Measurements from ENCODE around the gene NDP. TPM values are rescaled to one million over a fixed set of nuclear protein-coding genes. Genes with fewer than 3 reads are reported as not detected.
"Not testable (repeated sequence)": the region's sequence is repeated elsewhere in the genome, so short reads cannot be mapped to it uniquely, and the experiment has no call there.

NDP gene
- total RNA-seq, 1 experiment from 2014 or later: not detected

DNA sequence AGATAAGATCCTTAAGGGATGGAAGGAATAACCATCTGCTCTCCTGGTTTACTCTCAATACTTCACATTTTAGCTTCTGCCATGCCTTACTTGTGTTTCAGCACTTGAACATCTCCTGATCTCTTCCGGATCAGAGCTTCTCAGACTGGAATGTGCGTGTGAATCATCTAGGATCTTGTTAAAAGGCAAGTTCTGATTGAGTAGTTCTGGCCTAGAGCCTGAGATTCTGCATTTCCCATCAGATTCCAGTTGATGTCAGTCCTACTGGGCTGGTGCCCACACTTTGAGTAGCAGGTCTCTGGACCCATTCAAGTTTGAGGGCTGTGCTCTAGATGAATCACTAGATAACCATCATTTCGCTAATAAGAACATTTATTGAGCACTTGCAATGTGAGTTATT lies 20.0 kb downstream of the NDP start:
- Mint-ChIP-seq H3K27ac (ENCODE audit: low read depth, unreplicated experiment) (no peak overlapping the region), H3K36me3 (ENCODE audit: insufficient read depth, unreplicated experiment) (no peaks in the 10 kb centered on the region), H3K4me3 (ENCODE audit: unreplicated experiment) (no peak overlapping the region), H3K27me3 (ENCODE audit: insufficient read depth, unreplicated experiment) (peaks cover 68% of the 10 kb centered on the region), H3K9me3 (ENCODE audit: unreplicated experiment) (no peaks in the 10 kb centered on the region), H3K4me1 (ENCODE audit: insufficient read depth, unreplicated experiment) (no peaks in the 10 kb centered on the region)
- CTCF ChIA-PET: interaction anchor here (0.6 to 0.7 kb wide), 2 partner anchors 23 to 1344 kb away, joined by 3 read pairs; no protein-coding TSS in a partner anchor
- POLR2A ChIA-PET: no interaction called here
- intact Hi-C loops (cut with micrococcal nuclease): loop anchor here (10.0 kb wide), 2 partner anchors 592 to 922 kb away; partner anchors contain the start of genes FUNDC1 and KDM6A
- TF ChIP-seq, protein P1, sequence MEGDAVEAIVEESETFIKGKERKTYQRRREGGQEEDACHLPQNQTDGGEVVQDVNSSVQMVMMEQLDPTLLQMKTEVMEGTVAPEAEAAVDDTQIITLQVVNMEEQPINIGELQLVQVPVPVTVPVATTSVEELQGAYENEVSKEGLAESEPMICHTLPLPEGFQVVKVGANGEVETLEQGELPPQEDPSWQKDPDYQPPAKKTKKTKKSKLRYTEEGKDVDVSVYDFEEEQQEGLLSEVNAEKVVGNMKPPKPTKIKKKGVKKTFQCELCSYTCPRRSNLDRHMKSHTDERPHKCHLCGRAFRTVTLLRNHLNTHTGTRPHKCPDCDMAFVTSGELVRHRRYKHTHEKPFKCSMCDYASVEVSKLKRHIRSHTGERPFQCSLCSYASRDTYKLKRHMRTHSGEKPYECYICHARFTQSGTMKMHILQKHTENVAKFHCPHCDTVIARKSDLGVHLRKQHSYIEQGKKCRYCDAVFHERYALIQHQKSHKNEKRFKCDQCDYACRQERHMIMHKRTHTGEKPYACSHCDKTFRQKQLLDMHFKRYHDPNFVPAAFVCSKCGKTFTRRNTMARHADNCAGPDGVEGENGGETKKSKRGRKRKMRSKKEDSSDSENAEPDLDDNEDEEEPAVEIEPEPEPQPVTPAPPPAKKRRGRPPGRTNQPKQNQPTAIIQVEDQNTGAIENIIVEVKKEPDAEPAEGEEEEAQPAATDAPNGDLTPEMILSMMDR (IDR thresholded peaks at IDR 0.05; ENCODE audit: unreplicated experiment): no peak
- no peak for DNase-seq (ENCODE audit: unreplicated experiment)
- BruUV-seq (replicated peaks): no TSS peak

- ChIA-PET POLR2A (no interaction called here), CTCF (interaction anchor here (0.6 to 0.8 kb wide), 2 partner anchors 114 to 945 kb away, joined by 3 to 5 read pairs; no protein-coding TSS in a partner anchor)
- no TSS peak for BruUV-seq (replicated peaks)
- Mint-ChIP-seq H3K4me1 (ENCODE audit: insufficient read depth, unreplicated experiment) (no peaks in the 10 kb centered on the region), H3K4me3 (ENCODE audit: unreplicated experiment) (no peak overlapping the region), H3K27ac (ENCODE audit: low read depth, unreplicated experiment) (no peak overlapping the region), H3K9me3 (ENCODE audit: unreplicated experiment) (no peaks in the 10 kb centered on the region), H3K27me3 (ENCODE audit: insufficient read depth, unreplicated experiment) (peaks cover 57% of the 10 kb centered on the region), H3K36me3 (ENCODE audit: insufficient read depth, unreplicated experiment) (no peaks in the 10 kb centered on the region)
- intact Hi-C loops (cut with micrococcal nuclease): loop anchor here (10.0 kb wide), 2 partner anchors 595 to 925 kb away; partner anchors contain the start of genes FUNDC1 and KDM6A
- no peak for DNase-seq (ENCODE audit: unreplicated experiment)
- TF ChIP-seq, protein P1 (IDR thresholded peaks at IDR 0.05; ENCODE audit: unreplicated experiment): no peak
Observed at GRCh38 chrX:43949669-43950068, 23.5 kb downstream of the NDP start.

DNA sequence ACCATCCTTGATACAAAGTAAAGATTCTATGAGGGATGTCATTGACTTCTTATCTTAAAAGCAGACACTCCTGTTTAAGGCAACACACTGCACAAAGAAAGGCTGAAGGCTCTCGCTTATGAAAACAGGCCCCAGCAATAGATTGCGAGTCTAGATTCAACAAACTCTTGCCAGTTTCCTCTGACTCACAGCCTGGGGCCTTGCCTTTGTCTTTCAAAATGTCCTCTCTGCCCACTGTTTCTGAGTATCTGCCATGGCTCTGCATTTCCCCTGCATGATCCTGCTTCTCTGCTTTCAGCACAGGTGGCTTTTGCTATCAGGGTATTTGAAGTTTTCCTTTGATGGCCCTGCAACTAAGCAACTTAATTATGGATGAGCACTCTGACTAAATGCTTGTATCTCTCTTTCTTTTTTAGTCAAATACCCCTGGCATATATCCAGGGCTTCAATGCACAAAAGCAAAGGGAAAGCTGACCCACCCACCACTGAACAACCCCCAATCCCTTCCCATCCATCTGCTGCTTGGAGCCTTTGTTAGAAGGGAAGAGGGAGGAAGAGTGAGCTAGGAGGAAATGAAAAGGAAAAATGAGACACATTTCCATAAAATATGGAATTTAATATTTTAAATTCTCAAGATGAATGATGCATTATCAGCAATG lies 32.2 kb downstream of the NDP start:
- DNase-seq (ENCODE audit: unreplicated experiment): peak; percentile 69
- H3K4me3 Mint-ChIP-seq (ENCODE audit: unreplicated experiment): no peak overlapping the region
- H3K27me3 Mint-ChIP-seq (ENCODE audit: insufficient read depth, unreplicated experiment): peaks cover 71% of the 10 kb centered on the region
- intact Hi-C loops (cut with micrococcal nuclease): no loop called here
- no peak overlapping the region for H3K27ac Mint-ChIP-seq (ENCODE audit: low read depth, unreplicated experiment)
- H3K4me1 Mint-ChIP-seq (ENCODE audit: insufficient read depth, unreplicated experiment): no peaks in the 10 kb centered on the region
- no TSS peak for BruUV-seq (replicated peaks)
- H3K36me3 Mint-ChIP-seq (ENCODE audit: insufficient read depth, unreplicated experiment): peaks cover 10% of the 10 kb centered on the region
- ChIA-PET POLR2A (no interaction called here), CTCF (interaction anchor here (0.7 kb wide), 1 partner anchor 39 kb away, joined by 4 read pairs; no protein-coding TSS in a partner anchor)
- TF ChIP-seq, protein P1 (IDR thresholded peaks at IDR 0.05; ENCODE audit: unreplicated experiment): no peak
- H3K9me3 Mint-ChIP-seq (ENCODE audit: unreplicated experiment): no peaks in the 10 kb centered on the region

DNA sequence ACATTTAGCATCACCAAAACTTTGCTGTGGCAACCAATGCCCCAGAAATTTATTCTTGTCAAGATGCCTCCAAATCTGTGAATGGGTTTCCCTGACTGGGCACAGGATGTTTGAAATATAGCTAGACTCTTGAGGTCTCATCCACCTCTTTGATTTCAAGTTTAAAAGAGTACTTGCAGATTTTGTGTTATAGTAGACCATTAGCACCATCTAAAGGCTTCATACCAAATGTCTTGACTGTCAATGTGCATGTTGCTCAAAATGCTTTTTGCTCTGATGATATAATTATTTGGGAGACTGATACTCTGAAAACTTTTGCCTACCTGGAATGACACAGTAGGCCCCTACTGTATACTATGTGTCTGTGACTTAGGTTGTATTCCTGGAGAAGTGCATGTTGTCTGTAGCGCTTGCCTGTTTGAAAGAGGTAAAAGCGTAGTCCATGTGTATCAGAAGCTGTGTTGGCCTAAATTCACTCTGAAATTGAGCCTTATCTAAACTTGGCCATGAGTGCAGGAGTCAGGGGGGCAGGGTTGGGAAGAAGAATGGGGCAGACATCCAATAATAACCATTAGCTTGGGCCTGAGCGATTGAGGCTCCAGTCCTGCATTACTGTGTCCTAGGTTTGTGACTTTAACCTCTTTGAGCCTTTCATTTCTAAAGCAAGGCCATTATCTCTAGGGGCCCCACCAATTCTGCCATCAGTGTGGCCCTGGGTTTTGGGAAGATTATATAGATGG lies 33.8 kb downstream of the NDP start:
- ChIA-PET CTCF (interaction anchor here (0.7 to 2.6 kb wide), 4 partner anchors 98 to 380 kb away, joined by 3 to 18 read pairs (median 5); no protein-coding TSS in a partner anchor), POLR2A (interaction anchor here (1.2 kb wide), 1 partner anchor 103 kb away, joined by 3 read pairs; no protein-coding TSS in a partner anchor)
- DNase-seq (ENCODE audit: unreplicated experiment): peak; percentile 16
- peaks cover 71% of the 10 kb centered on the region for H3K27me3 Mint-ChIP-seq (ENCODE audit: insufficient read depth, unreplicated experiment)
- H3K4me1 Mint-ChIP-seq (ENCODE audit: insufficient read depth, unreplicated experiment): no peaks in the 10 kb centered on the region
- no peak overlapping the region for H3K4me3 Mint-ChIP-seq (ENCODE audit: unreplicated experiment)
- H3K27ac Mint-ChIP-seq (ENCODE audit: low read depth, unreplicated experiment): no peak overlapping the region
- peaks cover 10% of the 10 kb centered on the region for H3K36me3 Mint-ChIP-seq (ENCODE audit: insufficient read depth, unreplicated experiment)
- TF ChIP-seq, protein P1 (IDR thresholded peaks at IDR 0.05; ENCODE audit: unreplicated experiment): peak; percentile 14
- intact Hi-C loops (cut with micrococcal nuclease): loop anchor here (2.0 to 5.0 kb wide), 2 partner anchors 103 to 187 kb away; no protein-coding TSS in a partner anchor
- H3K9me3 Mint-ChIP-seq (ENCODE audit: unreplicated experiment): no peaks in the 10 kb centered on the region
- BruUV-seq (replicated peaks): no TSS peak

GRCh38 chrX:43922032-43922431 lies 51.2 kb downstream of the NDP start:
- CTCF ChIA-PET; H3K4me1 Mint-ChIP-seq (ENCODE audit: insufficient read depth, unreplicated experiment); intact Hi-C loops (cut with micrococcal nuclease); H3K4me3 Mint-ChIP-seq (ENCODE audit: unreplicated experiment); DNase-seq (ENCODE audit: unreplicated experiment); BruUV-seq (replicated peaks); H3K27ac Mint-ChIP-seq (ENCODE audit: low read depth, unreplicated experiment); H3K36me3 Mint-ChIP-seq (ENCODE audit: insufficient read depth, unreplicated experiment): not testable (repeated sequence)
- POLR2A ChIA-PET: interaction anchor here (0.7 kb wide), 1 partner anchor 38 kb away, joined by 3 read pairs; no protein-coding TSS in a partner anchor
- Mint-ChIP-seq H3K27me3 (ENCODE audit: insufficient read depth, unreplicated experiment) (peaks cover 60% of the 10 kb centered on the region), H3K9me3 (ENCODE audit: unreplicated experiment) (peaks cover 22% of the 10 kb centered on the region)

DNA sequence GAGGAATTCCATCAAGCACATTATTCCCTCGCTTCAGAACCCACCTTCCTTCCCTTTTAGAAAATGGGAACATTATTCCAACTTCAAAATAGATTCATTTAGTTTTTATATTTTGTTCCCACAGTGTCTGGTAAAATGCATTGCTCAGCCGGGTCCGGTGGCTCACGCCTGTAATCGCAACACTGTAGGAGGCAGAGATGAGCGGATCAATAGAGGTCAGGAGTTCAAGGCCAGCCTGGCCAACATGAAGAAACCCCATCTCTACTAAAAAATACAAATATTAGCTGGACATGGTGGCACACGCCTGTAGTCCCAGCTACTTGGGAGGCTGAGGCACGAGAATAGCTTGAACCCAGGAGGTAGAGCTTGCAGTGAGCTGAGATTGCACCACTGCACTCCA lies 62.4 kb downstream of the NDP start:
- POLR2A ChIA-PET; BruUV-seq (replicated peaks); H3K9me3 Mint-ChIP-seq (ENCODE audit: unreplicated experiment); intact Hi-C loops (cut with micrococcal nuclease); H3K36me3 Mint-ChIP-seq (ENCODE audit: insufficient read depth, unreplicated experiment); H3K4me1 Mint-ChIP-seq (ENCODE audit: insufficient read depth, unreplicated experiment); H3K27ac Mint-ChIP-seq (ENCODE audit: low read depth, unreplicated experiment); DNase-seq (ENCODE audit: unreplicated experiment); H3K4me3 Mint-ChIP-seq (ENCODE audit: unreplicated experiment): not testable (repeated sequence)
- CTCF ChIA-PET: interaction anchor here (1.1 kb wide), 1 partner anchor 72 kb away, joined by 5 read pairs; no protein-coding TSS in a partner anchor
- H3K27me3 Mint-ChIP-seq (ENCODE audit: insufficient read depth, unreplicated experiment): peaks cover 77% of the 10 kb centered on the region

All from MCF 10A (cell line).